K562 (cell line): Measurements from ENCODE around the gene REX1BD. TPM values are rescaled to one million over a fixed set of nuclear protein-coding genes. Genes with fewer than 3 reads are reported as not detected.

Experiments used
- ATAC-seq: fragments of 200-7000 bp; cut with Tn5 transposase; 3 replicates; pipeline ENCODE4 v1.9.1; 2020; ENCODE audit warnings: moderate library complexity
- BruUV-seq: library from RNA; stranded (reverse); fragments of 400-500 nt; replicated peaks from 2 replicates; lab custom pipeline; 2021; lab: Mats Ljungman, UMichigan
- CTCF ChIA-PET: fragments of 300-600 bp; formaldehyde crosslinking; extraction: SDS; loops from one replicate; lab custom pipeline; 2021; ENCODE audit warnings: low intra/inter-chr PET ratio; lab: Yijun Ruan, JAX
- POLR2A ChIA-PET: fragments of 300-600, 350-650 bp; sonication (Branson Sonifier 250); formaldehyde crosslinking; extraction: SDS; loops from one replicate; lab custom pipeline; 2021; ENCODE audit warnings: antibody characterized with exemption, inconsistent platforms; lab: Yijun Ruan, JAX
- DNase-seq, 4 experiments: peaks; one replicate each; pipeline versions ENCODE4 v3.0.0 to v3.0.0-alpha.2; 2011 to 2018; ENCODE audit warnings: low spot score in 3 of 4, mixed read lengths in 3 of 4; ENCODE audit errors: extremely low read depth in 1 of 4
- FAIRE-seq: peaks from 2 replicates; lab custom pipeline; 2011; peaks lifted over from hg19 to GRCh38; lab: Jason Lieb, UNC
- H2AFZ ChIP-seq: 2 replicates; pipeline ENCODE4 v1.6.0; 2011; ENCODE audit warnings: low read depth, low read length, control low read depth, inconsistent platforms
- H3K27ac ChIP-seq: fragments of 200-600 bp; 3 replicates; pipeline ENCODE4 v1.8.0; 2011; ENCODE audit warnings: low read depth, mild to moderate bottlenecking, control low read depth, inconsistent platforms, low read length, moderate library complexity, mixed read lengths; ENCODE audit errors: extremely low read depth
- H3K27me3 ChIP-seq, 2 experiments: fragments of 300-600 bp in 1 of 2; 2 replicates in 1 of 2; 3 replicates in 1 of 2; pipeline versions ENCODE4 v1.6.0 to v1.8.0; 2011; ENCODE audit warnings: inconsistent platforms in 2 of 2, low read length in 2 of 2, mild to moderate bottlenecking in 1 of 2, mixed read lengths in 1 of 2, moderate library complexity in 1 of 2; ENCODE audit not compliant: control insufficient read depth in 2 of 2, insufficient read depth in 2 of 2
- H3K36me3 ChIP-seq: fragments of 300-600 bp; 3 replicates; pipeline ENCODE4 v1.8.0; 2011; ENCODE audit warnings: mild to moderate bottlenecking, low read length, inconsistent platforms; ENCODE audit not compliant: control insufficient read depth, insufficient read depth
- H3K4me1 ChIP-seq, 2 experiments: fragments of 200-600 bp in 1 of 2; replicated peaks in 1 of 2; 2 replicates in 1 of 2; 3 replicates in 1 of 2; pipeline versions ENCODE4 v1.5.1 to v1.8.0; 2011; ENCODE audit warnings: inconsistent platforms in 2 of 2, low read length in 2 of 2, mild to moderate bottlenecking in 1 of 2, mixed read lengths in 1 of 2, moderate library complexity in 1 of 2; ENCODE audit not compliant: control insufficient read depth in 2 of 2, insufficient read depth in 2 of 2
- H3K4me2 ChIP-seq: 2 replicates; pipeline ENCODE4 v1.6.1; 2011; ENCODE audit warnings: low read length, control low read depth, inconsistent platforms, mixed read lengths; ENCODE audit not compliant: insufficient read depth
- H3K4me3 ChIP-seq: fragments of 200-600 bp; sonication (generic), shearing (Covaris generic); 2 replicates; pipeline ENCODE4 v1.5.1; 2016; ENCODE audit warnings: control low read depth, inconsistent platforms
- H3K79me2 ChIP-seq: fragments of 200-600 bp; 3 replicates; pipeline ENCODE4 v1.8.0; 2011; ENCODE audit warnings: low read length, inconsistent platforms; ENCODE audit not compliant: control insufficient read depth, insufficient read depth
- H3K9ac ChIP-seq, 2 experiments: 2 replicates each; pipeline versions ENCODE4 v1.6.0 to v1.6.1; 2011; ENCODE audit warnings: low read depth in 2 of 2, low read length in 2 of 2, control low read depth in 1 of 2, inconsistent platforms in 1 of 2, mild to moderate bottlenecking in 1 of 2, mixed read lengths in 1 of 2; ENCODE audit not compliant: insufficient read depth in 1 of 2
- H3K9me1 ChIP-seq: one replicate; pipeline ENCODE4 v1.6.0; 2011; ENCODE audit warnings: inconsistent platforms, mild to moderate bottlenecking, low read length, moderate library complexity; ENCODE audit not compliant: control insufficient read depth, insufficient read depth
- H3K9me3 ChIP-seq: replicated peaks from 2 replicates; pipeline ENCODE4 v1.5.1; 2011; ENCODE audit warnings: low read depth, low read length, inconsistent platforms; ENCODE audit not compliant: control insufficient read depth, insufficient read depth
- H4K20me1 ChIP-seq: replicated peaks from 2 replicates; pipeline ENCODE4 v1.6.1; 2011; ENCODE audit warnings: low read length, inconsistent platforms, mixed read lengths; ENCODE audit not compliant: control insufficient read depth, insufficient read depth
- ASH1L ChIP-seq: fragments of 450-650 bp; IDR thresholded peaks from 2 replicates; pipeline ENCODE4 v1.6.1; 2018; ENCODE audit warnings: borderline replicate concordance, mild to moderate bottlenecking, low read depth; ENCODE audit not compliant: partially characterized antibody
- CBX2 ChIP-seq: fragments of 200-600 bp; sonication (generic); IDR thresholded peaks from one replicate; pipeline ENCODE4 v1.6.1; 2012; ENCODE audit warnings: mild to moderate bottlenecking, low read length, inconsistent platforms; ENCODE audit not compliant: insufficient read depth, poor library complexity, severe bottlenecking
- EGR1 ChIP-seq: fragments of 450-650 bp; conservative IDR thresholded peaks from 2 replicates; pipeline ENCODE4 v1.6.1; 2017; ENCODE audit warnings: mild to moderate bottlenecking
- EHMT2 ChIP-seq: fragments of 450-650 bp; IDR thresholded peaks from 2 replicates; pipeline ENCODE4 v1.6.1; 2018; ENCODE audit warnings: antibody characterized with exemption
- FOXP1 ChIP-seq: sonication (generic); formaldehyde crosslinking; IDR thresholded peaks from 2 replicates; pipeline ENCODE4 v1.8.0; 2022; ENCODE audit warnings: mild to moderate bottlenecking, missing genetic modification reagents
- GATA2 ChIP-seq: sonication (generic); formaldehyde crosslinking; IDR thresholded peaks from 2 replicates; pipeline ENCODE4 v1.4.0; 2020; ENCODE audit warnings: mild to moderate bottlenecking, missing genetic modification reagents
- NCOA2 ChIP-seq, 2 experiments: fragments of 450-650 bp; IDR thresholded peaks; 2 replicates each; pipeline ENCODE4 v1.6.1; 2018; ENCODE audit warnings: mild to moderate bottlenecking in 2 of 2, moderate library complexity in 1 of 2; ENCODE audit not compliant: partially characterized antibody in 2 of 2
- RUNX1 ChIP-seq: sonication (generic); IDR thresholded peaks from 2 replicates; pipeline ENCODE4 v1.6.1; 2016; ENCODE audit warnings: antibody characterized with exemption, low read depth
- SLC30A9 ChIP-seq: fragments of 250-450 bp; sonication (Bioruptor Pico); IDR thresholded peaks from 2 replicates; pipeline ENCODE4 v1.8.0; 2022; ENCODE audit warnings: mild to moderate bottlenecking, moderate library complexity
- TEAD1 ChIP-seq, 2 experiments: fragments of 450-650 bp in 1 of 2; sonication (generic) in 1 of 2; formaldehyde crosslinking; IDR thresholded peaks; 2 replicates each; pipeline versions ENCODE4 v1.4.0 to v1.8.0; 2020 to 2022; ENCODE audit warnings: mild to moderate bottlenecking in 2 of 2, missing genetic modification reagents in 1 of 2
- ZEB2 ChIP-seq: fragments of 450-650 bp; IDR thresholded peaks from 2 replicates; pipeline ENCODE4 v1.6.1; 2016
- ZNF133 ChIP-seq: fragments of 250-450 bp; sonication (Bioruptor Pico); IDR thresholded peaks from 2 replicates; pipeline ENCODE4 v1.4.0; 2020; ENCODE audit warnings: mild to moderate bottlenecking
- ZNF184 ChIP-seq: sonication (generic); formaldehyde crosslinking; IDR thresholded peaks from 2 replicates; pipeline ENCODE4 v1.5.0; 2020; ENCODE audit warnings: missing genetic modification reagents
- WGBS: fragments of 100-300 bp; shearing (Covaris generic); methylation state at CpG from one replicate; pipeline ENCODE4 v1.1.6; 2016; ENCODE audit warnings: low coverage, mixed read lengths; ENCODE audit not compliant: insufficient coverage; ENCODE audit errors: missing lambda C conversion rate; 5-methylcytosine and 5-hydroxymethylcytosine counted together
- in situ Hi-C: fragments of 300-500 bp; cut with MboI; formaldehyde crosslinking; loops from 4 replicates; pipeline ENCODE4 v1.15.0; 2018; ENCODE audit warnings: inconsistent platforms, mixed read lengths
- intact Hi-C: fragments of 100-400 bp; cut with micrococcal nuclease; formaldehyde crosslinking; loops from 2 replicates; pipeline ENCODE4 v1.14.2; 2022
- polyA plus RNA-seq, 8 experiments: library from polyadenylated mRNA; depleted of rRNA in 4 of 8; stranded (reverse) in 5 of 8; unstranded in 3 of 8; fragments of >200 nt; fragmentation: Nextera tagmentation in 2 of 8; fragmentation: Illumina TruSeq in 1 of 8; extraction: Ambion mirVana in 2 of 8; extraction: Trizol in 1 of 8; gene quantifications; 2 replicates each; pipeline versions ENCODE4 v1.2.1 to v1.2.3, GENCODE V29; 2011 to 2014; ENCODE audit warnings: inconsistent platforms in 1 of 8, missing spikeins in 1 of 8
- total RNA-seq, 7 experiments: library from RNA; depleted of rRNA in 6 of 7; stranded (reverse); fragments of >200 nt in 6 of 7; fragmentation: Illumina TruSeq in 2 of 7; extraction: Trizol in 2 of 7; gene quantifications; 2 replicates each; pipeline versions ENCODE4 v1.2.1 to v1.2.3, GENCODE V29; 2011 to 2021; ENCODE audit warnings: low replicate concordance in 1 of 7
- TF ChIP-seq, protein P1 (sequence below): fragments of 450-650 bp; conservative IDR thresholded peaks from 2 replicates; pipeline ENCODE4 v1.6.1; 2016; ENCODE audit warnings: missing genetic modification characterization, low read depth, mild to moderate bottlenecking, missing compliant biosample characterization, moderate library complexity
- TF ChIP-seq, protein P2 (sequence below): fragments of 250-450 bp; sonication (Bioruptor Pico); IDR thresholded peaks from 2 replicates; pipeline ENCODE4 v1.4.0; 2020; ENCODE audit warnings: mild to moderate bottlenecking, moderate library complexity
- TF ChIP-seq, protein P3 (sequence below), 2 experiments: IDR thresholded peaks; 2 replicates each; pipeline ENCODE4 v1.6.1; 2011; ENCODE audit warnings: borderline replicate concordance in 1 of 2, control low read depth in 1 of 2, low read depth in 1 of 2, low read length in 1 of 2, mild to moderate bottlenecking in 1 of 2, mixed read lengths in 1 of 2, moderate library complexity in 1 of 2; ENCODE audit not compliant: insufficient read depth in 1 of 2, insufficient read length in 1 of 2, poor library complexity in 1 of 2, severe bottlenecking in 1 of 2; ENCODE audit errors: extremely low read depth in 1 of 2

The REX1BD gene
- total and polyA plus RNA-seq, 9 of the 15 experiments (the other 6 are each of a cell fraction or from before 2014, with no cell fraction given): 1.9 to 136 (median 13.8) TPM

DNA sequence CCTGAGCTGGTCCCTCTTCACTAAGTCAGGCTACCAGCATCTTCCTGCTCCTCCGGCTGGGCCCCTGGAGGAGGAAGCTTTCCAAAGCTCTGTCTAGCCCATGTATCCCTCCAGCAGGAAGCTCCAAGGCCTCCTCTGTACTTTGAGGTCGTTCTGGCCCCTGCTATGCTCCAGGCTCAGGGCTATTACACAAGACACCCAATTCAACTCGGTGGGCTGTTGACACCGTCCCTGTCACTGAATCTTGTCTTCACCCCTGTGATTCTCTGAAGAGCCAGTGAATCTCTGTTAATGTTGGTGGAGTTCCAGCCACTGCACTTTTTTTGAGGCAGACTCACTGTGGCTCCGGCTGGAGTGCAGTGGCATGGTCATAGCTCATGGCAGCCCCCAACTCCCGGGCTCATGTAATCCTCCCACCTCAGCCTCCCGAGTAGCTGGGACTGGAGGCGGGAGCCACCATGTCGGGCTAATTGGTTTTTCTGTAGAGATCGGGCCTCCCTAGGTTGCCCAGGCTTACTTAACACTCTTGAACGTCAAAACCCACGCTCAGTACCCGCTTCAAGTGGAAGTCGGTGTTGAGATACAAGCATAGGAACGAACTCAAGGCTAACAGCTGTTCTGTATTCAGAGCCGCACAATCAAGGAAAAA is 512 bp upstream of the REX1BD start:
- Histone ChIP-seq H3K27ac (peak overlapping the region; percentile 79), H3K9me1 (no peaks in the 10 kb centered on the region), H3K79me2 (peaks cover 24% of the 10 kb centered on the region), H3K36me3 (peaks cover 5% of the 10 kb centered on the region; the same call in 2 of the 3 replicates), H3K27me3 (no peaks in the 10 kb centered on the region), H2AFZ (peak overlapping the region; percentile 79), H3K4me2 (peak overlapping the region; percentile 89), H3K9me3 (no peaks in the 10 kb centered on the region), H3K4me3 (peak overlapping the region; percentile 71), H3K9ac (peak overlapping the region; percentile 85 to 93), H3K4me1 (peaks cover 14 to 53% of the 10 kb centered on the region in 2 experiments), H4K20me1 (peaks cover 6% of the 10 kb centered on the region; the same call in 1 of the 2 replicates)
- in situ Hi-C loops (no loop called here), intact Hi-C loops (loop anchor here (2.0 kb wide), 2 partner anchors 17 to 67 kb away; partner anchors contain the start of gene UBA52)
- ChIA-PET POLR2A (interaction anchor here (0.7 to 5.4 kb wide), 10 partner anchors 9 to 347 kb away, joined by 3 to 39 read pairs (median 4); partner anchors contain the start of genes KXD1 and UBA52), CTCF (interaction anchor here (1.6 kb wide), 1 partner anchor 260 kb away, joined by 4 read pairs; no protein-coding TSS in a partner anchor)
- TSS peak; percentile 90 for BruUV-seq
- DNase-seq (peak in 2 of 4 experiments; percentile 18 to 46), FAIRE-seq (peak; percentile 80), ATAC-seq (peak; percentile 1)
- WGBS: 10% methylated on average over 16 of the region's 16 CpGs
- no peak for TF ChIP-seq SLC30A9 (CRISPR knock-in tag)
- no peak for TF ChIP-seq ZNF133
- TF ChIP-seq, protein P1, sequence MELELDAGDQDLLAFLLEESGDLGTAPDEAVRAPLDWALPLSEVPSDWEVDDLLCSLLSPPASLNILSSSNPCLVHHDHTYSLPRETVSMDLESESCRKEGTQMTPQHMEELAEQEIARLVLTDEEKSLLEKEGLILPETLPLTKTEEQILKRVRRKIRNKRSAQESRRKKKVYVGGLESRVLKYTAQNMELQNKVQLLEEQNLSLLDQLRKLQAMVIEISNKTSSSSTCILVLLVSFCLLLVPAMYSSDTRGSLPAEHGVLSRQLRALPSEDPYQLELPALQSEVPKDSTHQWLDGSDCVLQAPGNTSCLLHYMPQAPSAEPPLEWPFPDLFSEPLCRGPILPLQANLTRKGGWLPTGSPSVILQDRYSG (tag): peak; percentile 47; the same call in 1 of the 2 replicates
- TF ChIP-seq EGR1: no peak
- no peak for TF ChIP-seq ZNF184
- no peak for TF ChIP-seq GATA2 (CRISPR knock-in tag)
- TF ChIP-seq RUNX1: no peak
- TF ChIP-seq FOXP1 (CRISPR knock-in tag): peak; percentile 57; the same call in 1 of the 2 replicates
- TF ChIP-seq, protein P2, sequence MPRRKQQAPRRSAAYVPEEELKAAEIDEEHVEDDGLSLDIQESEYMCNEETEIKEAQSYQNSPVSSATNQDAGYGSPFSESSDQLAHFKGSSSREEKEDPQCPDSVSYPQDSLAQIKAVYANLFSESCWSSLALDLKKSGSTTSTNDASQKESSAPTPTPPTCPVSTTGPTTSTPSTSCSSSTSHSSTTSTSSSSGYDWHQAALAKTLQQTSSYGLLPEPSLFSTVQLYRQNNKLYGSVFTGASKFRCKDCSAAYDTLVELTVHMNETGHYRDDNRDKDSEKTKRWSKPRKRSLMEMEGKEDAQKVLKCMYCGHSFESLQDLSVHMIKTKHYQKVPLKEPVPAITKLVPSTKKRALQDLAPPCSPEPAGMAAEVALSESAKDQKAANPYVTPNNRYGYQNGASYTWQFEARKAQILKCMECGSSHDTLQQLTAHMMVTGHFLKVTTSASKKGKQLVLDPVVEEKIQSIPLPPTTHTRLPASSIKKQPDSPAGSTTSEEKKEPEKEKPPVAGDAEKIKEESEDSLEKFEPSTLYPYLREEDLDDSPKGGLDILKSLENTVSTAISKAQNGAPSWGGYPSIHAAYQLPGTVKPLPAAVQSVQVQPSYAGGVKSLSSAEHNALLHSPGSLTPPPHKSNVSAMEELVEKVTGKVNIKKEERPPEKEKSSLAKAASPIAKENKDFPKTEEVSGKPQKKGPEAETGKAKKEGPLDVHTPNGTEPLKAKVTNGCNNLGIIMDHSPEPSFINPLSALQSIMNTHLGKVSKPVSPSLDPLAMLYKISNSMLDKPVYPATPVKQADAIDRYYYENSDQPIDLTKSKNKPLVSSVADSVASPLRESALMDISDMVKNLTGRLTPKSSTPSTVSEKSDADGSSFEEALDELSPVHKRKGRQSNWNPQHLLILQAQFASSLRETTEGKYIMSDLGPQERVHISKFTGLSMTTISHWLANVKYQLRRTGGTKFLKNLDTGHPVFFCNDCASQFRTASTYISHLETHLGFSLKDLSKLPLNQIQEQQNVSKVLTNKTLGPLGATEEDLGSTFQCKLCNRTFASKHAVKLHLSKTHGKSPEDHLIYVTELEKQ (CRISPR knock-in tag): no peak
- TF ChIP-seq TEAD1 (CRISPR knock-in tag; IDR thresholded peaks at IDR 0.05): no peak; a peak in 1 of 4 replicates
- TF ChIP-seq ASH1L: no peak
- no peak for TF ChIP-seq CBX2
- no peak for TF ChIP-seq EHMT2
- TF ChIP-seq, protein P3, sequence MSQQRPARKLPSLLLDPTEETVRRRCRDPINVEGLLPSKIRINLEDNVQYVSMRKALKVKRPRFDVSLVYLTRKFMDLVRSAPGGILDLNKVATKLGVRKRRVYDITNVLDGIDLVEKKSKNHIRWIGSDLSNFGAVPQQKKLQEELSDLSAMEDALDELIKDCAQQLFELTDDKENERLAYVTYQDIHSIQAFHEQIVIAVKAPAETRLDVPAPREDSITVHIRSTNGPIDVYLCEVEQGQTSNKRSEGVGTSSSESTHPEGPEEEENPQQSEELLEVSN (IDR thresholded peaks at IDR 0.05; ENCODE audit: borderline replicate concordance in 1 of 2, extremely low read depth in 1 of 2, insufficient read depth in 1 of 2, insufficient read length in 1 of 2, low read depth in 1 of 2, low read length in 1 of 2, poor library complexity in 1 of 2, severe bottlenecking in 1 of 2): peak in 1 of 2 experiments; percentile 12
- no peak for TF ChIP-seq NCOA2 (IDR thresholded peaks at IDR 0.05; ENCODE audit: partially characterized antibody in 2 of 2)
- TF ChIP-seq ZEB2: no peak
